Measurements from ENCODE around the gene CHMP4A. TPM values are rescaled to one million over a fixed set of nuclear protein-coding genes. Genes with fewer than 3 reads are reported as not detected.

Gene CHMP4A
- total and polyA plus RNA-seq, 2 of the 13 experiments (the other 11 are each of a cell fraction or from before 2014, with no cell fraction given), result 83.6 to 113 TPM

GRCh38 chr14:24232645-24233537 lies 19.6 kb upstream of the CHMP4A start, which contains the start of gene GMPR2 (continued):
- TF ChIP-seq GLMP (CRISPR knock-in tag; IDR thresholded peaks at IDR 0.05; ENCODE audit: borderline replicate concordance), result no peak
- TF ChIP-seq ESRRA (CRISPR knock-in tag; IDR thresholded peaks at IDR 0.05; ENCODE audit: low read depth), result no peak; the same call in 1 of the 2 replicates
- peak; percentile 74 for TF ChIP-seq BORCS8-MEF2B (CRISPR knock-in tag; IDR thresholded peaks at IDR 0.05)
- TF ChIP-seq NKX3-1 (CRISPR knock-in tag; IDR thresholded peaks at IDR 0.05), result peak; percentile 93
- TF ChIP-seq ZNF292 (CRISPR knock-in tag; IDR thresholded peaks at IDR 0.05; ENCODE audit: borderline replicate concordance, low read depth), result no peak
- TF ChIP-seq BRCA1 (CRISPR knock-in tag; IDR thresholded peaks at IDR 0.05), result peak; percentile 94; the same call in 1 of the 2 replicates
- TF ChIP-seq ZBTB8A (CRISPR knock-in tag; IDR thresholded peaks at IDR 0.05; ENCODE audit: borderline replicate concordance, low read depth), result 0 out of 2 replicates have a peak, but pooled peaks have one; percentile 65
- 0 out of 2 replicates have a peak, but pooled peaks have one; percentile 85 for TF ChIP-seq ZNF556 (CRISPR knock-in tag; IDR thresholded peaks at IDR 0.05; ENCODE audit: borderline replicate concordance)
- no peak for TF ChIP-seq GFI1 (CRISPR knock-in tag; IDR thresholded peaks at IDR 0.05; ENCODE audit: borderline replicate concordance)
- no peak for TF ChIP-seq KAT2B (IDR thresholded peaks at IDR 0.05; ENCODE audit: borderline replicate concordance, low read depth, low read length)
- no peak for TF ChIP-seq FOXM1 (CRISPR knock-in tag; IDR thresholded peaks at IDR 0.05)
- TF ChIP-seq KDM2A (CRISPR knock-in tag; IDR thresholded peaks at IDR 0.05; ENCODE audit: borderline replicate concordance, low read depth), result peak; percentile 96
- TF ChIP-seq JARID2 (CRISPR knock-in tag; IDR thresholded peaks at IDR 0.05; ENCODE audit: insufficient replicate concordance), result peak; percentile 79
- peak; percentile 74 for TF ChIP-seq ZNF543 (CRISPR knock-in tag; IDR thresholded peaks at IDR 0.05)
- TF ChIP-seq FOXJ3 (CRISPR knock-in tag; IDR thresholded peaks at IDR 0.05; ENCODE audit: borderline replicate concordance), result peak; percentile 92
- TF ChIP-seq MYNN (CRISPR knock-in tag; IDR thresholded peaks at IDR 0.05; ENCODE audit: low read depth), result peak; percentile 95
- TF ChIP-seq ZNF761 (CRISPR knock-in tag; conservative IDR thresholded peaks at IDR 0.05), result peak; percentile 98; the same call in 1 of the 2 replicates
- TF ChIP-seq ARNTL (CRISPR knock-in tag; IDR thresholded peaks at IDR 0.05), result peak; percentile 75
- TF ChIP-seq RBFOX2 (IDR thresholded peaks at IDR 0.05; ENCODE audit: low read depth, low read length), result peak; percentile 67; the same call in 1 of the 2 replicates
- no peak; the same call in none of the 2 replicates for TF ChIP-seq KLF15 (CRISPR knock-in tag; IDR thresholded peaks at IDR 0.05; ENCODE audit: borderline replicate concordance)
- TF ChIP-seq ZNF143 (CRISPR knock-in tag; IDR thresholded peaks at IDR 0.05), result peak; percentile 86
- TF ChIP-seq TAF1 (CRISPR knock-in tag; IDR thresholded peaks at IDR 0.05), result peak; percentile 85
- no peak; the same call in 1 of the 2 replicates for TF ChIP-seq LCORL (IDR thresholded peaks at IDR 0.05)
- TF ChIP-seq LCORL (CRISPR knock-in tag; IDR thresholded peaks at IDR 0.05), result peak; percentile 98
- TF ChIP-seq ELF4 (CRISPR knock-in tag; IDR thresholded peaks at IDR 0.05; ENCODE audit: borderline replicate concordance), result peak; percentile 97; the same call in 1 of the 2 replicates
- no peak for TF ChIP-seq ZNF280D (CRISPR knock-in tag; IDR thresholded peaks at IDR 0.05)
- peak; percentile 68; the same call in 1 of the 2 replicates for TF ChIP-seq GTF3A (CRISPR knock-in tag; conservative IDR thresholded peaks at IDR 0.05)

Data from HepG2 (cell line).